Central memory CD8-positive, alpha-beta T cell (primary cell): ENCODE results near the gene METTL6.
"Not testable (repeated sequence)": the region's sequence is repeated elsewhere in the genome, so short reads cannot be mapped to it uniquely, and the experiment has no call there.

ENCODE experiments used
- ATAC-seq: fragments of 150-1000 bp; cut with Tn5 transposase; replicated peaks from 2 replicates; pipeline ENCODE4 v1.10.0; 2022; ENCODE audit warnings: mild to moderate bottlenecking, moderate FRiP score, moderate number of reproducible peaks; ENCODE audit not compliant: poor library complexity, severe bottlenecking; ENCODE audit errors: extremely low read depth
- DNase-seq, 2 donors: peaks; one replicate each; pipeline ENCODE4 v3.0.0; 2021; ENCODE audit warnings: low spot score in 2 of 2
- H3K27ac Mint-ChIP-seq: one replicate; pipeline ENCODE4 v1.8.0; 2022; ENCODE audit warnings: low read depth, mild to moderate bottlenecking, moderate library complexity, mixed read lengths
- H3K27me3 Mint-ChIP-seq: one replicate; pipeline ENCODE4 v1.8.0; 2022; ENCODE audit warnings: mixed read lengths
- H3K36me3 Mint-ChIP-seq: one replicate; pipeline ENCODE4 v1.8.0; 2022; ENCODE audit warnings: mild to moderate bottlenecking, moderate library complexity, mixed read lengths; ENCODE audit not compliant: insufficient read depth
- H3K4me1 Mint-ChIP-seq: one replicate; pipeline ENCODE4 v1.8.0; 2022; ENCODE audit warnings: mixed read lengths
- H3K4me3 Mint-ChIP-seq: one replicate; pipeline ENCODE4 v1.8.0; 2022; ENCODE audit warnings: mild to moderate bottlenecking, moderate library complexity, mixed read lengths
- H3K9me3 Mint-ChIP-seq: one replicate; pipeline ENCODE4 v1.8.0; 2022; ENCODE audit warnings: mixed read lengths

Gene METTL6

DNA sequence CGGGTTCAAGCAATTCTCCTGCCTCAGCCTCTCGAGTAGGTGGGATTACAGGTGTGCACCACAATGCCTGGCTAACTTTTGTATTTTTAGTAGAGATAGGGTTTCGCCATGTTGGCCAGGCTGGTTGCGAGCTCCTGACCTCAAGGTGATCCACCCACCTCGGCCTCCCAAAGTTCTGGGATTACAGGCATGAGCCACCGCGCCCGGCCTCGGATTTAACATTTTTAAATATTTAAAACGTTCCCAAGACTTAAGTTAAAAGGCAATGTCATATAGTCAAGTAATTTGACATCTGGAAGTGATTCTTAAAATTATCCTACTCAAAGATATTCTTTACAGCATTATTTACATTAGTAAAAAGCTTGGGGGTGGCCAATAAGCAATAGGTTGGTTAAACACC lies 29.6 kb upstream of the METTL6 start:
- ATAC-seq, H3K27me3 Mint-ChIP-seq, DNase-seq, H3K4me3 Mint-ChIP-seq, H3K9me3 Mint-ChIP-seq, H3K27ac Mint-ChIP-seq, H3K36me3 Mint-ChIP-seq: not testable (repeated sequence)
- peaks cover 31% of the 10 kb centered on the region for H3K4me1 Mint-ChIP-seq

DNA sequence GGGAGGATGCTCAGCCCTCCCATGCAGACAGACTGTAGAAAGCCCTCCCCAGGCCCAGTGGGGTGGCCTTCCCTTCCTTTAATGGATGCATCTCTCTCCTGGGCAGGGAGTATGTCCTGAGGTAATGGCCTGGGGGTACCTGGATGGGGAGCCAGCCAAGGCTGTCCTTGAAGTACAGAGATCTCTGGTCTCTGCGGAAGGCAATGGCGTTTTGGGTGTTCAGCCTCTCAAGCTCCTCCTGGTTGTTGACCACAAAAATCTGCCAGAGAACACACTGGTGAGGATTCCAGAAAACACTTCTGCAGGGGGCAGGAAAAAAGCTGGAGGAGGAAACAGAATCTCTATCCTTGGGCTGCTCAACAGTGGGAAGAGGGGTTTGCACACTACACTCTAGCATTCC lies 29.0 kb upstream of the METTL6 start:
- Mint-ChIP-seq H3K4me1 (peaks cover 27% of the 10 kb centered on the region), H3K27ac (no peak overlapping the region), H3K27me3 (no peaks in the 10 kb centered on the region), H3K9me3 (peaks cover 5% of the 10 kb centered on the region), H3K36me3 (no peaks in the 10 kb centered on the region), H3K4me3 (no peak overlapping the region)
- DNase-seq (no peak), ATAC-seq (no peak)

DNA sequence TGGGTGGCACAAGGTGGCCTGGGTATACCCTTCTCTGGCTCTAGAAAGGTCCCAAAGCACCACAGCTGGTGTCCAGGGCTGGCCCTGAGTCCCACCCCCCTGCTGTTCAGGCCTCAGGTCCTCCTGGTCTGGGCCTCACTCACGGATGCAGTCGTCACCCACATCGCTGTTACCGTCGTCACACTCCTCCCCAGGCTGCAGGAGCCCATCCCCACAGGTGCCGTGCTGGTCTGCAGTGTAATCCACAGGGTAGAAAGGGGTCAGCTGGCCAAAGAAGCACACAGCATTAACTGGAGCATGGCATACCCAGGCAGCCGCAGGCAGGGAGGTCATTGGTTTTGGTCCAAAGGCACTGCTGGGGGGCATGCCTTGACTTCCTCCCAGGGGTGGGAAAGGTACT lies 28.4 kb upstream of the METTL6 start:
- DNase-seq (no peak), ATAC-seq (no peak)
- H3K9me3 Mint-ChIP-seq = peaks cover 5% of the 10 kb centered on the region
- peaks cover 21% of the 10 kb centered on the region for H3K4me1 Mint-ChIP-seq
- H3K36me3 Mint-ChIP-seq = peaks cover 2% of the 10 kb centered on the region
- H3K27ac Mint-ChIP-seq = no peak overlapping the region
- no peak overlapping the region for H3K4me3 Mint-ChIP-seq
- H3K27me3 Mint-ChIP-seq = no peaks in the 10 kb centered on the region

DNA sequence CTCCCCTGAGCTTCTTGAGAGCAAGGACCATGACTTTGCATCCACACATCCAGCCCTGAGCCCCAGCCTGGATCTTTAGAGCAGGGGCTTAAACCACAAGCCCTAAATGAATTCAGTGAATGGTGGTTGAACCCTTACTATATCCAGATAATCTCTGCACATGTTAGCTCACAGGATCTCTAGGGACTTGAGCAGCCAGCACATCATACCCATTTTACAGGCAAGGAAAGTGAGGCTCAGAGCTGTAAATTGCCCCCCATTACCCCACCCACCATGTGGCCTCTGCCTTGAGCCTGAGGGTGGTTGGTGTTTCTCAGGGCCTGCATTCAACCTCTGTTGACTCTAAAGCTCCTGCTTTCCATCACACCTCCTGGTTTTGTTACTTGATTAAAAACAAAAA lies 27.6 kb upstream of the METTL6 start:
- Mint-ChIP-seq H3K27ac (no peak overlapping the region), H3K27me3 (no peaks in the 10 kb centered on the region), H3K4me3 (no peak overlapping the region), H3K4me1 (peaks cover 13% of the 10 kb centered on the region), H3K36me3 (peaks cover 2% of the 10 kb centered on the region), H3K9me3 (peaks cover 5% of the 10 kb centered on the region)
- DNase-seq (no peak), ATAC-seq (no peak)

DNA sequence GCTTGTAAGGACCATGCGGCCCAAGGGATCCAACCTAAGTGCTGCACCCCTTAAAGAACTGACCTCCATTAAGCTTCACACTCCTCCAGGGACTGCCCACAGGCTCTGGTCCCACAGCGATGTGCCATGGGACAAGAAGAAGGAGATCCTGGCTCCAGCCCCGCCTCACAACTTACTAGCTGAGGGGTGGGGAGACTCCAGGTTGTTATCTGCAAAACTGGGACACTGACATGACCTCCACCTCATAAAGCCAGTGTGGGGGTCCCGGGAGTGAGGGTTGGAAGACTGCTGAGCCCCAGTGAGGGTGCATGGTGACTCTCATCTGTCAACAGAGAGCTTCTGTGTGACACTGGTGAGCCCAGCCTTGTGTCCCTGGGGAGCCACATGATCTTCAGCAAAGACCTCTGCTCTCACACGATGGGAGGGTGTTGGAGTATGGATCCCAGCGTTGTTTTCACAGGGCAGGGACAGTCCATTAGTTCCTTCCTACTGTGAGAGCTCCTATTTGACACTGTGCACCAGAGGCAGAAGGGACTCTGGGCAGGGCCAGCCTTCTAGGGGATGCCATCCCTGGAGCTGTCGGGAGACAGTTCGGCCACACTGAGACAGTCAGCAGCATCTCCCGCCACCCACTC lies 26.8 kb upstream of the METTL6 start:
- Mint-ChIP-seq H3K4me3 (no peak overlapping the region), H3K4me1 (peaks cover 10% of the 10 kb centered on the region), H3K27ac (no peak overlapping the region), H3K36me3 (peaks cover 3% of the 10 kb centered on the region), H3K27me3 (no peaks in the 10 kb centered on the region), H3K9me3 (peaks cover 5% of the 10 kb centered on the region)
- DNase-seq (no peak), ATAC-seq (no peak)

DNA sequence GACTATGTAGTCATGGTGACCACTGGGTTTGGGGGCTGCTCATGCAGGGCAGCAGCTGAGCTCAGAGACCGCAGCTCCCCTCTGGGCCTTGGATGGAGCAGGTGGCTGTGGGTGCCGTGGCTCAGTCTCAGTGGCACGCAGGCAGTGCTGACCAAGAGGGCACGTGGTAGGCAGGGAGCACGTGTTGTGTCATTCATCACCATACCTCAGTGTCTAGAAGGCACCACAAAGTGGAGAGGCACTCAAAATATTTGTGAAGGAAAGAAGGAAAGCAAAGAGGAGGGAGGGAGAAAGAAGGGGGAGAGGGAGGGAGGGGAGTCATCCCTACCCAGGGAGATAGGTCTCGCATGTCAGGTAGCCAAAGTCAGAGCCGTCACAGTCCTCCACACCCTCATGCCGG lies 26.2 kb upstream of the METTL6 start:
- Mint-ChIP-seq H3K27ac (no peak overlapping the region), H3K9me3 (peaks cover 5% of the 10 kb centered on the region), H3K4me1 (peaks cover 10% of the 10 kb centered on the region), H3K36me3 (peaks cover 3% of the 10 kb centered on the region), H3K27me3 (no peaks in the 10 kb centered on the region), H3K4me3 (no peak overlapping the region)
- ATAC-seq (no peak), DNase-seq (no peak)

DNA sequence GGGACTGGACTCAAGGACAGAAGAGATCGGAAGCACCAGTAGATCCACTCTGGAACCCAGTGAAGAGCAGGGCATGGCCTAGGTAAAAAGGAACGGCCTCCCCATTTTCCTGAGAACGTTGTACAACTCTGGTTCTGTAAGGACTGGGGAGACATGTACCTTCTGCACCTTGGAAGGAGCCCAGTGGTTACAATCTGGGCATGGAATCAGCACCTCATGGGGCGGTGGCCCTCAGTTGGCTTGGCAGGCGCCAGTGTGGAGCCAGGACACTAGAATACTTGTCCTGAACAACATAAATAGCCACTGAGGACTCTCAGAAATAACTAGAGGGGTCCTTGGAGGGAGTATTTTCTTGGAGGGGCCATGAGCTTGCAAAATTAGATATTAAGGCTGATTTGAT lies 25.6 kb upstream of the METTL6 start:
- Mint-ChIP-seq H3K27me3 (no peaks in the 10 kb centered on the region), H3K27ac (no peak overlapping the region), H3K36me3 (peaks cover 3% of the 10 kb centered on the region), H3K9me3 (peaks cover under 1% of the 10 kb centered on the region), H3K4me3 (no peak overlapping the region), H3K4me1 (peaks cover 5% of the 10 kb centered on the region)
- DNase-seq (no peak), ATAC-seq (no peak)

DNA sequence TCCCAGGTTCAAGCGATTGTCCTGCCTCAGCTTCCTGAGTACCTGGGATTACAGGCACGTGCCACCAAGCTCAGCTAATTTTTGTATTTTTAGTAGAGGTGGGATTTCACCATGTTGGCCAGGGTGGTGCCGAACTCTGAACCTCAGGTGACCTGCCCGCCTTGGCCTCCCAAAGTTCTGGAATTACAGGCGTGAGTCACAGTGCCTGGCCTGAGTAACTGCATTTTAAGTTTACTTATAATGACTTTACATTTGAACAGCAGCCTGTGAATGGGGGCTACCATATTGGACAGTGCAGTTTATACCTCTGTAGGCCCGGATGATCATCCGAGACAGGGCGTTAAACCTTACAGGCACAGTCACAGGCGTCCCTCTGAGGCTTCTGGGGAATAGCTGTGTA lies 24.8 kb upstream of the METTL6 start:
- Mint-ChIP-seq H3K36me3 (peaks cover 3% of the 10 kb centered on the region), H3K4me1 (peaks cover 5% of the 10 kb centered on the region), H3K9me3 (no peaks in the 10 kb centered on the region), H3K27me3 (no peaks in the 10 kb centered on the region), H3K27ac (no peak overlapping the region), H3K4me3 (no peak overlapping the region)
- ATAC-seq = no peak
- no peak for DNase-seq

DNA sequence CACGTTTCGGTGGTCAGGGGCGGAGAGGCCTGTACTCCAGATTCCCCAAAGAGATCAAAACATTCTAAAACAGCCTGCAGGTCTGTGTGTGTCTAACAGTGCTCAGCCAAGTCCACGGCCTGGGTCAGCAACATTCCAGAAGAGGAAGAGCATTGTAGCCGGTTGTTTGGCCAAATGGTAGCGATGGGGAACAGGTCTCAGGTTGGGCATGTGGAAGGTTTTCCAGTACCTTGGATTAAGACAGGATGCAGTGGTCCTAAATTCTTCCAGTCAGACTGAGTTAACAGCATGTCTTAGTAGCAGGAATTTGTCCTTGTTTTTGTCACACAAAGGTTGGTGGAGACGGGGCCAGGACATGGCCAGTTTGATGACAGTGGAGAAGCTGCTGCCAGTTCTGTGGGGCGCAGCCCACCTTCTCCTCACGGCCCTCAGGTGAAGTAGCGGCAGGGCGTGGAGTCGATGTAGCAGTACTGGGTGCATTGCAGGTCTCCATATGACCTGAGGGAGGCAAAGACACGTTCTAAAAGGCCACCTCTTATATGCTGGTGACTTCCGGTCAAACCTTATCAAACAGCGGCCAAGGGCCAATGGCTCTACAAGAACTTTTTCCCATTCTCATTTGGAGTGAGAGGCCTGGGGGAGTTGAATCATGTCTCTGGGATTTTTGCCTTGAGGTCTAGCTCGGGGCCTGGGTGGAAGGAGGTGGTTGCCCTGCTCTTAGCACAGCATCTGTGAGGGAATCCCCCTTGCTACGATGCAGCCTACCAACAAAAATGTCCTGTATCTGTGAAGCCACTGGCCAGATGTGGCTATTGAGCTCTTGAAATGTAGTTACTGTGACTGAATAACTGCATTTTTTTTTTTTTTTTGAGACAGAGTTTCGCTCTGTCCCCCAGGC lies 24.1 kb upstream of the METTL6 start:
- H3K27ac Mint-ChIP-seq = no peak overlapping the region
- no peaks in the 10 kb centered on the region for H3K9me3 Mint-ChIP-seq
- H3K4me1 Mint-ChIP-seq = peaks cover 5% of the 10 kb centered on the region
- ATAC-seq (no peak), DNase-seq (no peak)
- peaks cover 3% of the 10 kb centered on the region for H3K36me3 Mint-ChIP-seq
- no peak overlapping the region for H3K4me3 Mint-ChIP-seq
- H3K27me3 Mint-ChIP-seq = no peaks in the 10 kb centered on the region

DNA sequence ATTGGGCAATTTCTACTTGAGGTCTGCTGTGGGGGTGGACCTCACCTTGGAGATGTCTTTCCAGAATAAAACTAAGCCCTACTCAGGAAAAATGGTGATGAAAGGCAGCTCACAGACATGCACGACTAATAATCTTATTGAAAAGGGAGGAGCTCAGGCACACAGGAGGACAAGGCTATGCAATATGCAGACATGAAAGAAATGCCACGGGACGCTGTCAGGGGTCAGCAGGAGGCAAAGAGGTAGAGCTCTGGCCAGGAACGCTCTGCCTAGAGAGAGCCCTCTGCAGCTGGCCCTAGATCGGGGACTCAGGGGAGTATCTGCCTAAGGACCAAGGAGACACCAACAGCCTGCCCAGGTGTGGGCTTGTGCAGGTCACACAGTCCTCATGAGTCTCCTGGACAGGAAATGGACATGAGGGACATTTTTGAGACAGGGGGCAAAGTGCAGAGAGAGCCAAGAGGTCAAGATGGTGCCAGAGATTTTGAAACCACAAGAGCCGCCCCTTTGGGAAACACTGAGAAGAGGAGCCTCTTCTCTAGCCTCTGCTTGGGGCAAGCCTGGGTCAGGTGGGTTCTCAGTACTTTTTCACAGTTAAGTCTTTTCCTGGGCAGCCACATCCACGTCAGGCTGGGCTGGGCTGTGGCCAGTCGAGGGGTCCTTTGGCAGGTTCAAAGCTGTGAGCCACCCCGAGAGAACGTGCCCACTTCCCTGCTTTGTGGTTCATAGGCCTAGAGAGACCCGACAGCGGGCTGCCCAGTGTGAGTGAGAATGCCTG lies 23.3 kb upstream of the METTL6 start:
- ATAC-seq (no peak), DNase-seq (no peak)
- peaks cover 5% of the 10 kb centered on the region for H3K4me1 Mint-ChIP-seq
- H3K4me3 Mint-ChIP-seq = no peak overlapping the region
- H3K36me3 Mint-ChIP-seq = peaks cover 3% of the 10 kb centered on the region
- no peaks in the 10 kb centered on the region for H3K27me3 Mint-ChIP-seq
- no peak overlapping the region for H3K27ac Mint-ChIP-seq
- no peaks in the 10 kb centered on the region for H3K9me3 Mint-ChIP-seq

DNA sequence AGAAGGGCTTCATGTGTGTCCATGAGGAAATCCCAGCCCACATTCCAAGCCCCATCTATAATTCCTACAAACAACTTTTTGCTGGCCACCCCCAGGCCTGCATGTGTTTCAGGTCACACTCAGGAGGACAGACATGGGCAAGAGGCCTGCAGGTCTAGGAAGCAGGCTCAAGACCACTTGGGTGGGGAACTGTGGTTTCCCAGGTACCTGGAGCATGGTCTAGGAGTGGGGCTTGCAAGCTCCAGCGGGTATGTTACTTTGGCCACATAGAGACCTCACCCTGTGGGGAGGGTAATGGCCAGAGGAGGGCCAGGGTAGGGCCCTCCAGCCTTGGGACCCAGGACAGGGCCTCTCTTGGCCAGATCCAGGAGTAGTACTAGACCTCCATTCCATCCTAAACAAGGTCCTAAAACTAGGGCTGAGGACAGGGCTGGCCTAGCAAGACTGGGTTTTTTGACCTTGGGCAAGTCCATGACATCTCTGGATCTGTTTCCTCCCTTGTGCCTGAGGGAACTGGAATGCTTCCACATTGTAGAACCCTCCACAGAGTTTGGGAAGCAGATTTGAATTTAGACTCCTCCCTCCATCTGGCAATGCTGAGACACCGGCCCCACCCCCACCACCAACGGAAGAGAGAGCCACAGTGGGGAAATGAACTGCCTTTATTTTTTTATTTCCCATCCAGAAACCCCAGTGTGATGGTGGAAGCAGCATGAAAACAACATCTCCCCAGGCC lies 22.3 kb upstream of the METTL6 start:
- Mint-ChIP-seq H3K27me3 (no peaks in the 10 kb centered on the region), H3K4me1 (peaks cover 5% of the 10 kb centered on the region), H3K36me3 (peaks cover 5% of the 10 kb centered on the region), H3K27ac (no peak overlapping the region), H3K9me3 (no peaks in the 10 kb centered on the region), H3K4me3 (no peak overlapping the region)
- DNase-seq = no peak
- no peak for ATAC-seq

DNA sequence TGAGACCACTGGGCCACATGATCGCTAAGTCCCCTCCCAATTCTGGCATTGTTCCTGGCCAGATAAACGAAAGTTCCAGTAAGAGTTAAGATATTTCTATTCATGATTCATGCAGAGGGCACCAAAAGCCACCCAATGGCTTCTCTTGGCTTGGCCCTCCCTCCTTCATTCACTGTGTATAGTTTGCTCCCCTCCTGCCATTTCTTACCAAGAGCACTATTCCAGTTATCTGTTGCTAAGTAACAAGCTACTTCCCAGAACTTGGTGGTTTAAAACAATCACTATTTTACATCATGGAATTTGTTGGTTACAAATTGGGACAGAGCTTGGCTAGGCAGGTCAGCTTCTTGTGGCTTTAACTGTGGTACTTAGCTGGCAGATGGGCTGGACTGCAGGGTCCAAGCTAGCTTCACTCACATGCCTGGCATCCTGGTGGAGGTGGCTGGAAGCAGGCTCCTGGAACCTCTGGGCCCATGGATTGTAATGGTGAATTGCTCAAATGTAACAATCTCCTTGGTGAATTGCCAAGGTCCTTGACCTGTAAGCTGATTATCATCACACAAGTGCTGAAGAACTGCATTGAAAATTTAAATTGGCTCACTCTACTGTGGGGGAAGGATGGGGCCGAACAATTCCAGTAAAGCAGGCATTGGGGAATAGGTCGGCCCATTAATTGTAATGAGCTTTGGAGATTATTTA lies 16.6 kb upstream of the METTL6 start:
- Mint-ChIP-seq H3K27ac (no peak overlapping the region), H3K27me3 (no peaks in the 10 kb centered on the region), H3K9me3 (no peaks in the 10 kb centered on the region), H3K4me3 (no peak overlapping the region), H3K36me3 (peaks cover 34% of the 10 kb centered on the region), H3K4me1 (peaks cover 11% of the 10 kb centered on the region)
- DNase-seq = no peak
- ATAC-seq = no peak
